HepG2 (cell line): ENCODE data around the gene FOSL2. TPM values are rescaled to one million over a fixed set of nuclear protein-coding genes. Genes with fewer than 3 reads are reported as not detected.

Source experiments
- AHR ChIP-seq: IDR thresholded peaks from 2 replicates; pipeline ENCODE4 v1.6.1; 2018; ENCODE audit warnings: missing genetic modification reagents, missing compliant biosample characterization
- BORCS8-MEF2B ChIP-seq: sonication (generic); formaldehyde crosslinking; IDR thresholded peaks from 2 replicates; pipeline ENCODE4 v1.8.0; 2022; ENCODE audit warnings: mild to moderate bottlenecking, missing genetic modification reagents
- CHCHD3 ChIP-seq: sonication (generic); formaldehyde crosslinking; IDR thresholded peaks from 2 replicates; pipeline ENCODE4 v1.8.0; 2022; ENCODE audit warnings: mild to moderate bottlenecking, missing genetic modification reagents, moderate library complexity
- CHD2 ChIP-seq: IDR thresholded peaks from 2 replicates; pipeline ENCODE4 v1.6.1; 2011; ENCODE audit warnings: low read depth, low read length, improper control_type of control experiment
- FOXO1 ChIP-seq: sonication (generic); formaldehyde crosslinking; IDR thresholded peaks from 2 replicates; pipeline ENCODE4 v1.4.0; 2020; ENCODE audit warnings: missing genetic modification reagents
- GLI4 ChIP-seq: sonication (generic); formaldehyde crosslinking; IDR thresholded peaks from 2 replicates; pipeline ENCODE4 v1.5.1; 2020; ENCODE audit warnings: missing genetic modification reagents, mild to moderate bottlenecking, moderate library complexity, borderline replicate concordance
- HDAC2 ChIP-seq: sonication (generic); formaldehyde crosslinking; IDR thresholded peaks from 2 replicates; pipeline ENCODE4 v1.4.0; 2020; ENCODE audit warnings: missing genetic modification reagents
- JDP2 ChIP-seq: sonication (generic); formaldehyde crosslinking; IDR thresholded peaks from 2 replicates; pipeline ENCODE4 v1.8.1; 2022; ENCODE audit warnings: missing genetic modification reagents, borderline replicate concordance
- NCOR1 ChIP-seq: fragments of 200-600 bp; sonication (generic); IDR thresholded peaks from 2 replicates; pipeline ENCODE4 v1.7.0; 2017; ENCODE audit warnings: antibody characterized with exemption, low read length, borderline replicate concordance
- SCMH1 ChIP-seq: sonication (generic); formaldehyde crosslinking; IDR thresholded peaks from 2 replicates; pipeline ENCODE4 v1.9.0; 2021; ENCODE audit warnings: missing genetic modification reagents, mild to moderate bottlenecking, borderline replicate concordance
- SMC3 ChIP-seq: IDR thresholded peaks from 2 replicates; pipeline ENCODE4 v1.6.1; 2011; ENCODE audit warnings: low read length, improper control_type of control experiment
- ZFY ChIP-seq: sonication (generic); formaldehyde crosslinking; IDR thresholded peaks from 2 replicates; pipeline ENCODE4 v1.4.0; 2020; ENCODE audit warnings: missing genetic modification reagents
- ZNF12 ChIP-seq: sonication (generic); formaldehyde crosslinking; IDR thresholded peaks from 2 replicates; pipeline ENCODE4 v1.5.0; 2020; ENCODE audit warnings: missing genetic modification reagents
- ZNF230 ChIP-seq: sonication (generic); formaldehyde crosslinking; IDR thresholded peaks from 2 replicates; pipeline ENCODE4 v1.4.0; 2020; ENCODE audit warnings: mild to moderate bottlenecking, missing genetic modification reagents
- ZNF672 ChIP-seq: sonication (generic); formaldehyde crosslinking; IDR thresholded peaks from 2 replicates; pipeline ENCODE4 v1.8.1; 2022; ENCODE audit warnings: missing genetic modification reagents
- ZNF782 ChIP-seq: sonication (generic); formaldehyde crosslinking; IDR thresholded peaks from 2 replicates; pipeline ENCODE4 v1.4.0; 2020; ENCODE audit warnings: missing genetic modification reagents, mild to moderate bottlenecking, borderline replicate concordance
- polyA plus RNA-seq, 8 experiments: library from polyadenylated mRNA; depleted of rRNA in 3 of 8; stranded (reverse) in 7 of 8; unstranded in 1 of 8; fragments of >200 nt; fragmentation: Illumina TruSeq in 4 of 8; extraction: Trizol in 4 of 8; gene quantifications; 2 replicates each; pipeline versions ENCODE4 v1.2.1 to v1.2.3, GENCODE V29; 2011 to 2016; ENCODE audit warnings: low read depth in 4 of 8, missing spikeins in 1 of 8, mixed read lengths in 1 of 8; ENCODE audit not compliant: insufficient read depth in 1 of 8
- total RNA-seq, 5 experiments: library from RNA; depleted of rRNA; stranded (reverse); fragments of >200 nt; fragmentation: Illumina TruSeq; extraction: Trizol; gene quantifications; 2 replicates each; pipeline ENCODE4 v1.2.3, GENCODE V29; 2016; ENCODE audit warnings: low read depth in 1 of 5
- TF ChIP-seq, protein P1 (sequence below): sonication (generic); formaldehyde crosslinking; IDR thresholded peaks from 2 replicates; pipeline ENCODE4 v1.4.0; 2020; ENCODE audit warnings: mild to moderate bottlenecking, low read depth, missing genetic modification reagents
- TF ChIP-seq, protein P2 (sequence below): sonication (generic); formaldehyde crosslinking; IDR thresholded peaks from 2 replicates; pipeline ENCODE4 v1.8.0; 2022; ENCODE audit warnings: low read depth, missing genetic modification reagents
- TF ChIP-seq, protein P3 (sequence below): sonication (generic); formaldehyde crosslinking; IDR thresholded peaks from 2 replicates; pipeline ENCODE4 v1.5.0; 2020; ENCODE audit warnings: missing genetic modification reagents
- TF ChIP-seq, protein P4 (sequence below): sonication (generic); formaldehyde crosslinking; IDR thresholded peaks from 2 replicates; pipeline ENCODE4 v1.8.0; 2022; ENCODE audit warnings: mild to moderate bottlenecking, missing genetic modification reagents, moderate library complexity
- TF ChIP-seq, protein P5 (sequence below): sonication (generic); formaldehyde crosslinking; IDR thresholded peaks from 2 replicates; pipeline ENCODE4 v1.8.0; 2022; ENCODE audit warnings: mild to moderate bottlenecking, missing genetic modification reagents
- TF ChIP-seq, protein P6 (sequence below): sonication (generic); formaldehyde crosslinking; conservative IDR thresholded peaks from 2 replicates; pipeline ENCODE4 v1.8.0; 2022; ENCODE audit warnings: low read depth, missing genetic modification reagents

The FOSL2 gene
- total and polyA plus RNA-seq, 2 of the 13 experiments (the other 11 are each of a cell fraction or from before 2014, with no cell fraction given): 3.4 to 18.1 TPM

DNA sequence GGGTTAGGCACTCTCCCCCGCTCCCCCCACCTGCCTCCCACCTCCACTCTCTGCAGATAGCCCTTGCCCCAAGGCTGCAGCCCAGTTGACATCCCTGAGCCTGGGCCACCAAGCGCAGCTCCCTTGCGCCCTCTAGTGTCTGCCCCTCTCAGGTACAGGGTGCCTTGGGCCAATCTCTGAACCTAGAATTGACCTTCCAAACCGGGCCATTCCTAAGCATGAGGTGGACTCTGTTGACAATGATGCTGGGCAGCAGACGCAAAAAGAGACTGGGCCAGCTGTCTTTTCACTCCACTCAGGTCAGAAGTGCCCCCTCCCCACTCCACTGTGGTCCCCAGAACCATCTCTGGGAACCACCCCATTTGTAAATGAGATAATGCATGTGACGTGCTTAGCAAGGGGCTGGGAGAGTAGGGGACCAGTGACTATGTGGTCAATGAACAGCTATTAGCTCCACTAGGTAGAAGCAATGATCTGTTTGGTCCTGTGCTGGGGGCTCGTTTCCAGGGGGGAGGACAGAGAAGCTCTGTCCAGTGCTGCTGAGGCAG, 60.0 kb downstream of the FOSL2 start (continued):
- TF ChIP-seq ZNF782 (CRISPR knock-in tag) (no peak), JDP2 (CRISPR knock-in tag) (no peak), NCOR1 (no peak), CHD2 (no peak), AHR (peak; percentile 25; the same call in 1 of the 2 replicates), CHCHD3 (CRISPR knock-in tag) (no peak), GLI4 (no peak), SCMH1 (no peak), HDAC2 (CRISPR knock-in tag) (no peak), FOXO1 (CRISPR knock-in tag) (peak; percentile 44; the same call in 1 of the 2 replicates), ZNF672 (CRISPR knock-in tag) (no peak), ZNF230 (CRISPR knock-in tag) (no peak), BORCS8-MEF2B (CRISPR knock-in tag) (no peak), SMC3 (peak; percentile 88), ZNF12 (CRISPR knock-in tag) (no peak), ZFY (CRISPR knock-in tag) (no peak)
- TF ChIP-seq, protein P1, sequence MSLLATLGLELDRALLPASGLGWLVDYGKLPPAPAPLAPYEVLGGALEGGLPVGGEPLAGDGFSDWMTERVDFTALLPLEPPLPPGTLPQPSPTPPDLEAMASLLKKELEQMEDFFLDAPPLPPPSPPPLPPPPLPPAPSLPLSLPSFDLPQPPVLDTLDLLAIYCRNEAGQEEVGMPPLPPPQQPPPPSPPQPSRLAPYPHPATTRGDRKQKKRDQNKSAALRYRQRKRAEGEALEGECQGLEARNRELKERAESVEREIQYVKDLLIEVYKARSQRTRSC (CRISPR knock-in tag): no peak
- TF ChIP-seq, protein P2, sequence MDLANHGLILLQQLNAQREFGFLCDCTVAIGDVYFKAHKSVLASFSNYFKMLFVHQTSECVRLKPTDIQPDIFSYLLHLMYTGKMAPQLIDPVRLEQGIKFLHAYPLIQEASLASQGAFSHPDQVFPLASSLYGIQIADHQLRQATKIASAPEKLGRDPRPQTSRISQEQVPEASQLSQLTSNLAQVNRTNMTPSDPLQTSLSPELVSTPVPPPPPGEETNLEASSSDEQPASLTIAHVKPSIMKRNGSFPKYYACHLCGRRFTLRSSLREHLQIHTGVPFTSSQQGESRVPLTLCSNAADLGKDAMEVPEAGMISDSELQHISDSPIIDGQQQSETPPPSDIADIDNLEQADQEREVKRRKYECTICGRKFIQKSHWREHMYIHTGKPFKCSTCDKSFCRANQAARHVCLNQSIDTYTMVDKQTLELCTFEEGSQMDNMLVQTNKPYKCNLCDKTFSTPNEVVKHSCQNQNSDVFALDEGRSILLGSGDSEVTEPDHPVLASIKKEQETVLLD (CRISPR knock-in tag): no peak
- TF ChIP-seq, protein P3, sequence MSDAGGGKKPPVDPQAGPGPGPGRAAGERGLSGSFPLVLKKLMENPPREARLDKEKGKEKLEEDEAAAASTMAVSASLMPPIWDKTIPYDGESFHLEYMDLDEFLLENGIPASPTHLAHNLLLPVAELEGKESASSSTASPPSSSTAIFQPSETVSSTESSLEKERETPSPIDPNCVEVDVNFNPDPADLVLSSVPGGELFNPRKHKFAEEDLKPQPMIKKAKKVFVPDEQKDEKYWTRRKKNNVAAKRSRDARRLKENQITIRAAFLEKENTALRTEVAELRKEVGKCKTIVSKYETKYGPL (CRISPR knock-in tag): no peak
- TF ChIP-seq, protein P4, sequence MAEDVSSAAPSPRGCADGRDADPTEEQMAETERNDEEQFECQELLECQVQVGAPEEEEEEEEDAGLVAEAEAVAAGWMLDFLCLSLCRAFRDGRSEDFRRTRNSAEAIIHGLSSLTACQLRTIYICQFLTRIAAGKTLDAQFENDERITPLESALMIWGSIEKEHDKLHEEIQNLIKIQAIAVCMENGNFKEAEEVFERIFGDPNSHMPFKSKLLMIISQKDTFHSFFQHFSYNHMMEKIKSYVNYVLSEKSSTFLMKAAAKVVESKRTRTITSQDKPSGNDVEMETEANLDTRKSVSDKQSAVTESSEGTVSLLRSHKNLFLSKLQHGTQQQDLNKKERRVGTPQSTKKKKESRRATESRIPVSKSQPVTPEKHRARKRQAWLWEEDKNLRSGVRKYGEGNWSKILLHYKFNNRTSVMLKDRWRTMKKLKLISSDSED (CRISPR knock-in tag): no peak
- TF ChIP-seq, protein P5, sequence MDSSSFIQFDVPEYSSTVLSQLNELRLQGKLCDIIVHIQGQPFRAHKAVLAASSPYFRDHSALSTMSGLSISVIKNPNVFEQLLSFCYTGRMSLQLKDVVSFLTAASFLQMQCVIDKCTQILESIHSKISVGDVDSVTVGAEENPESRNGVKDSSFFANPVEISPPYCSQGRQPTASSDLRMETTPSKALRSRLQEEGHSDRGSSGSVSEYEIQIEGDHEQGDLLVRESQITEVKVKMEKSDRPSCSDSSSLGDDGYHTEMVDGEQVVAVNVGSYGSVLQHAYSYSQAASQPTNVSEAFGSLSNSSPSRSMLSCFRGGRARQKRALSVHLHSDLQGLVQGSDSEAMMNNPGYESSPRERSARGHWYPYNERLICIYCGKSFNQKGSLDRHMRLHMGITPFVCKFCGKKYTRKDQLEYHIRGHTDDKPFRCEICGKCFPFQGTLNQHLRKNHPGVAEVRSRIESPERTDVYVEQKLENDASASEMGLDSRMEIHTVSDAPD: no peak
- TF ChIP-seq, protein P6, sequence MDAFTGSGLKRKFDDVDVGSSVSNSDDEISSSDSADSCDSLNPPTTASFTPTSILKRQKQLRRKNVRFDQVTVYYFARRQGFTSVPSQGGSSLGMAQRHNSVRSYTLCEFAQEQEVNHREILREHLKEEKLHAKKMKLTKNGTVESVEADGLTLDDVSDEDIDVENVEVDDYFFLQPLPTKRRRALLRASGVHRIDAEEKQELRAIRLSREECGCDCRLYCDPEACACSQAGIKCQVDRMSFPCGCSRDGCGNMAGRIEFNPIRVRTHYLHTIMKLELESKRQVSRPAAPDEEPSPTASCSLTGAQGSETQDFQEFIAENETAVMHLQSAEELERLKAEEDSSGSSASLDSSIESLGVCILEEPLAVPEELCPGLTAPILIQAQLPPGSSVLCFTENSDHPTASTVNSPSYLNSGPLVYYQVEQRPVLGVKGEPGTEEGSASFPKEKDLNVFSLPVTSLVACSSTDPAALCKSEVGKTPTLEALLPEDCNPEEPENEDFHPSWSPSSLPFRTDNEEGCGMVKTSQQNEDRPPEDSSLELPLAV: no peak
